IMR-90 (cell line): ENCODE measurements around the gene GAD2. TPM values are rescaled to one million over a fixed set of nuclear protein-coding genes. Genes with fewer than 3 reads are reported as not detected.

Experiments
- ATAC-seq: fragments of 200-7000 bp; cut with Tn5 transposase; 2 replicates; pipeline ENCODE4 v1.9.1; 2020; ENCODE audit warnings: low read depth, mild to moderate bottlenecking, moderate library complexity
- BruUV-seq: library from RNA; stranded (reverse); fragments of 400-500 nt; replicated peaks from 2 replicates; lab custom pipeline; 2021; lab: Mats Ljungman, UMichigan
- CTCF ChIA-PET: fragments of 300-600 bp; formaldehyde crosslinking; extraction: SDS; loops from one replicate; lab custom pipeline; 2021; ENCODE audit warnings: antibody characterized with exemption; lab: Yijun Ruan, JAX
- POLR2A ChIA-PET: fragments of 300-600 bp; sonication (Branson Sonifier 250); formaldehyde crosslinking; loops from one replicate; lab custom pipeline; 2022; ENCODE audit warnings: antibody characterized with exemption; ENCODE audit not compliant: unreplicated experiment; lab: Charles Lee
- DNase-seq: peaks from one replicate; pipeline ENCODE4 v3.0.0; 2013
- H2AFZ ChIP-seq: replicated peaks from 2 replicates; pipeline ENCODE3; 2013; ENCODE audit warnings: low read length, mild to moderate bottlenecking; ENCODE audit not compliant: poor library complexity
- H2AK5ac ChIP-seq: 2 replicates; pipeline ENCODE4 v1.6.1; 2013; ENCODE audit warnings: low read depth, low read length, inconsistent platforms
- H2AK9ac ChIP-seq: replicated peaks from 2 replicates; pipeline ENCODE3; 2013; ENCODE audit warnings: mild to moderate bottlenecking, low read depth, low read length, moderate library complexity; ENCODE audit not compliant: poor library complexity
- H2BK120ac ChIP-seq: 2 replicates; pipeline ENCODE4 v1.6.1; 2013; ENCODE audit warnings: low read depth, low read length, inconsistent platforms
- H2BK15ac ChIP-seq: 3 replicates; pipeline ENCODE4 v1.6.1; 2013; ENCODE audit warnings: low read depth, low read length, inconsistent platforms
- H2BK20ac ChIP-seq: 2 replicates; pipeline ENCODE4 v1.6.1; 2013; ENCODE audit warnings: low read depth, mild to moderate bottlenecking, inconsistent platforms, low read length, moderate library complexity
- H2BK5ac ChIP-seq: 2 replicates; pipeline ENCODE4 v1.6.1; 2013; ENCODE audit warnings: mild to moderate bottlenecking, low read depth, low read length, inconsistent platforms; ENCODE audit not compliant: poor library complexity, severe bottlenecking
- H3K14ac ChIP-seq: replicated peaks from 2 replicates; pipeline ENCODE4 v1.6.1; 2013; ENCODE audit warnings: low read depth, low read length, inconsistent platforms
- H3K18ac ChIP-seq: 2 replicates; pipeline ENCODE4 v1.6.1; 2013; ENCODE audit warnings: low read depth, low read length, control low read depth
- H3K23ac ChIP-seq: 2 replicates; pipeline ENCODE4 v1.6.1; 2013; ENCODE audit warnings: low read depth, low read length, inconsistent platforms
- H3K27ac ChIP-seq: 2 replicates; pipeline ENCODE4 v1.5.1; 2013; ENCODE audit warnings: mild to moderate bottlenecking, control low read depth, low read length; ENCODE audit not compliant: insufficient read depth
- H3K27me3 ChIP-seq: 2 replicates; pipeline ENCODE4 v1.6.1; 2013; ENCODE audit warnings: low read length; ENCODE audit not compliant: control insufficient read depth, insufficient read depth
- H3K36me3 ChIP-seq: 2 replicates; pipeline ENCODE4 v1.6.1; 2013; ENCODE audit warnings: low read length, mixed read lengths; ENCODE audit not compliant: control insufficient read depth, insufficient read depth
- H3K4ac ChIP-seq: 2 replicates; pipeline ENCODE4 v1.6.1; 2013; ENCODE audit warnings: low read depth, low read length, inconsistent platforms
- H3K4me1 ChIP-seq: 2 replicates; pipeline ENCODE4 v1.6.1; 2013; ENCODE audit warnings: low read length, mixed read lengths; ENCODE audit not compliant: control insufficient read depth, insufficient read depth
- H3K4me2 ChIP-seq: 2 replicates; pipeline ENCODE4 v1.6.1; 2013; ENCODE audit warnings: low read depth, mild to moderate bottlenecking, control low read depth, low read length, moderate library complexity
- H3K4me3 ChIP-seq: 2 replicates; pipeline ENCODE4 v1.5.1; 2013; ENCODE audit warnings: low read depth, mild to moderate bottlenecking, control low read depth, low read length, moderate library complexity; ENCODE audit not compliant: insufficient read depth
- H3K56ac ChIP-seq: 2 replicates; pipeline ENCODE4 v1.6.1; 2013; ENCODE audit warnings: low read length, inconsistent platforms; ENCODE audit not compliant: insufficient read depth; ENCODE audit errors: extremely low read depth
- H3K79me1 ChIP-seq, 2 experiments: 2 replicates each; pipeline ENCODE4 v1.6.1; 2013; ENCODE audit warnings: low read length in 2 of 2, inconsistent platforms in 1 of 2, low read depth in 1 of 2
- H3K9ac ChIP-seq: 2 replicates; pipeline ENCODE4 v1.6.1; 2013; ENCODE audit warnings: low read depth, low read length, control low read depth
- H3K9me1 ChIP-seq: 2 replicates; pipeline ENCODE4 v1.6.1; 2013; ENCODE audit warnings: low read length, inconsistent platforms; ENCODE audit not compliant: insufficient read depth
- H3K9me3 ChIP-seq: 2 replicates; pipeline ENCODE4 v1.6.1; 2013; ENCODE audit warnings: low read length; ENCODE audit not compliant: control insufficient read depth, insufficient read depth
- H4K20me1 ChIP-seq: 2 replicates; pipeline ENCODE4 v1.6.1; 2013; ENCODE audit warnings: low read length, inconsistent platforms; ENCODE audit not compliant: insufficient read depth
- H4K5ac ChIP-seq: 2 replicates; pipeline ENCODE4 v1.6.1; 2013; ENCODE audit warnings: mild to moderate bottlenecking, low read depth, low read length, control low read depth
- H4K8ac ChIP-seq, 2 experiments: 2 replicates each; pipeline ENCODE4 v1.6.1; 2013; ENCODE audit warnings: low read depth in 2 of 2, low read length in 2 of 2, control low read depth in 1 of 2, inconsistent platforms in 1 of 2
- H4K91ac ChIP-seq: 2 replicates; pipeline ENCODE4 v1.6.1; 2013; ENCODE audit warnings: low read depth, low read length, inconsistent platforms; ENCODE audit not compliant: insufficient read depth
- BHLHE40 ChIP-seq: fragments of 150-350 bp; IDR thresholded peaks from 2 replicates; pipeline ENCODE4 v1.6.1; 2016; ENCODE audit warnings: mild to moderate bottlenecking, low read depth, low read length
- CEBPB ChIP-seq: IDR thresholded peaks from 2 replicates; pipeline ENCODE4 v1.6.1; 2012; ENCODE audit warnings: low read depth, low read length, improper control_type of control experiment
- CHD1 ChIP-seq: IDR thresholded peaks from 2 replicates; pipeline ENCODE4 v1.6.1; 2012; ENCODE audit warnings: low read depth, low read length, improper control_type of control experiment
- FOS ChIP-seq: fragments of 150-350 bp; IDR thresholded peaks from 2 replicates; pipeline ENCODE4 v1.6.1; 2016; ENCODE audit warnings: low read depth, low read length
- MAFK ChIP-seq: IDR thresholded peaks from 2 replicates; pipeline ENCODE4 v1.6.1; 2012; ENCODE audit warnings: low read depth, low read length, improper control_type of control experiment
- MAZ ChIP-seq: IDR thresholded peaks from 2 replicates; pipeline ENCODE4 v1.6.1; 2012; ENCODE audit warnings: low read depth, mild to moderate bottlenecking, low read length, improper control_type of control experiment, moderate library complexity, borderline replicate concordance
- MXI1 ChIP-seq: IDR thresholded peaks from 2 replicates; pipeline ENCODE4 v1.6.1; 2012; ENCODE audit warnings: low read depth, mild to moderate bottlenecking, low read length, moderate library complexity, borderline replicate concordance
- NFE2L2 ChIP-seq: fragments of 150-350 bp; IDR thresholded peaks from 2 replicates; pipeline ENCODE4 v1.6.1; 2016; ENCODE audit warnings: low read depth, mild to moderate bottlenecking, low read length
- POLR2A ChIP-seq: IDR thresholded peaks from 2 replicates; pipeline ENCODE4 v1.6.1; 2012; ENCODE audit warnings: mild to moderate bottlenecking, low read depth, low read length
- RAD21 ChIP-seq: IDR thresholded peaks from 2 replicates; pipeline ENCODE4 v1.6.1; 2012; ENCODE audit warnings: low read length, improper control_type of control experiment
- RCOR1 ChIP-seq: IDR thresholded peaks from 2 replicates; pipeline ENCODE4 v1.6.1; 2012; ENCODE audit warnings: mild to moderate bottlenecking, low read length, improper control_type of control experiment; ENCODE audit not compliant: insufficient replicate concordance
- RFX5 ChIP-seq: IDR thresholded peaks from 2 replicates; pipeline ENCODE4 v1.8.0; 2012; ENCODE audit warnings: low read depth, mild to moderate bottlenecking, low read length, moderate library complexity
- SMC3 ChIP-seq: fragments of 150-350 bp; IDR thresholded peaks from 2 replicates; pipeline ENCODE4 v1.6.1; 2016; ENCODE audit warnings: low read depth, mild to moderate bottlenecking, antibody characterized with exemption, low read length, moderate library complexity
- dilution Hi-C: fragments of 300-500 bp; cut with HindIII; formaldehyde crosslinking; loops from one replicate; pipeline ENCODE4 v1.14.3; 2018; ENCODE audit warnings: low sequenced_read_pairs; ENCODE audit not compliant: unreplicated experiment
- in situ Hi-C: fragments of 300-500 bp; cut with MboI; formaldehyde crosslinking; loops from 3 replicates; pipeline ENCODE4 v1.14.3; 2019; ENCODE audit warnings: low sequenced_read_pairs, inconsistent platforms, mixed read lengths
- intact Hi-C: fragments of 100-400 bp; cut with micrococcal nuclease; formaldehyde crosslinking; loops from 2 replicates; pipeline ENCODE4 v1.10.0; 2022
- polyA plus RNA-seq, 3 experiments: library from polyadenylated mRNA; depleted of rRNA; stranded (reverse); fragments of >200 nt; gene quantifications; 2 replicates each; pipeline ENCODE4 v1.2.3, GENCODE V29; 2012; ENCODE audit warnings: low replicate concordance in 1 of 3
- total RNA-seq: library from RNA; depleted of rRNA; stranded (reverse); fragments of >200 nt; gene quantifications from 2 replicates; pipeline ENCODE4 v1.2.3, GENCODE V29; 2012
- TF ChIP-seq, protein P1 (sequence below): conservative IDR thresholded peaks from 2 replicates; pipeline ENCODE4 v1.5.1; 2012; ENCODE audit warnings: mild to moderate bottlenecking, low read depth, low read length, improper control_type of control experiment
- TF ChIP-seq, protein P2 (sequence below): fragments of 150-350 bp; IDR thresholded peaks from 2 replicates; pipeline ENCODE4 v1.6.1; 2017; ENCODE audit warnings: mild to moderate bottlenecking, antibody characterized with exemption, low read length, low read depth
- TF ChIP-seq, protein P3 (sequence below): fragments of 150-350 bp; IDR thresholded peaks from 2 replicates; pipeline ENCODE4 v1.6.1; 2016; ENCODE audit warnings: low read depth, mild to moderate bottlenecking, low read length, moderate library complexity, borderline replicate concordance

The GAD2 gene
- total and polyA plus RNA-seq, 2 of the 4 experiments (the other 2 are of a cell fraction): not detected

DNA sequence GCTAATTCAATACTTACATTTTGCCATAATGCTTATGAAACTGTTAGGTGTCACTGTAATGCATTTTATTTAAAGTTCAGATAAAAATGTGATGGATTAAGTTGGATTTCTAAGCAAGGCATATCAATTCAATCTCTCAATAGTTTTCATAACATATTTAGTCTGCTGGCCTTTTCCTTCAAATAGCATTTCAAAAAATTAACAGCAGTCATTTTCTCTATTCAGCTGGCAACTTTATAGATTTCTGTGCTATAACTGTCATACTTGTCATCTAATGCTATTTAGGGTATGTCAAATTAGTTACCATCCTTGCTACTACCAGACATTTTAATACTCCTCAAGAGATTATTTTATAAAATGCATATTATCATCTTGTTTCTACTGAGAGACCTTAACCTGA is 4.3 kb downstream of the GAD2 start:
- Histone ChIP-seq H3K79me1 (no peaks in the 10 kb centered on the region), H3K27me3 (no peaks in the 10 kb centered on the region; the same call in 1 of the 2 replicates), H2AK9ac (no peak overlapping the region), H2BK15ac (no peak overlapping the region), H3K4ac (no peak overlapping the region), H4K91ac (no peak overlapping the region), H3K9me1 (no peaks in the 10 kb centered on the region), H2BK5ac (no peak overlapping the region), H2AFZ (no peak overlapping the region), H3K4me2 (no peak overlapping the region), H4K20me1 (no peaks in the 10 kb centered on the region), H3K18ac (no peak overlapping the region), H3K56ac (no peak overlapping the region), H3K9ac (no peak overlapping the region), H3K9me3 (peaks cover 12% of the 10 kb centered on the region; the same call in 1 of the 2 replicates), H2AK5ac (no peak overlapping the region), H2BK20ac (no peak overlapping the region), H4K5ac (no peak overlapping the region), H3K23ac (no peak overlapping the region), H3K4me1 (no peaks in the 10 kb centered on the region), H3K4me3 (no peak overlapping the region), H2BK120ac (no peak overlapping the region), H3K36me3 (no peaks in the 10 kb centered on the region), H3K14ac (no peak overlapping the region), H3K27ac (no peak overlapping the region), H4K8ac (no peak overlapping the region)
- intact Hi-C loops: no loop called here
- dilution Hi-C loops: no loop called here
- BruUV-seq: no TSS peak
- DNase-seq: no peak
- ChIA-PET CTCF (no interaction called here), POLR2A (no interaction called here)
- no peak for ATAC-seq
- in situ Hi-C loops: no loop called here
- TF ChIP-seq BHLHE40 (no peak), MAFK (no peak), RCOR1 (no peak), SMC3 (no peak), POLR2A (no peak), MXI1 (no peak), CEBPB (no peak), FOS (no peak), CHD1 (no peak), RFX5 (no peak), NFE2L2 (no peak), RAD21 (no peak), MAZ (no peak)
- TF ChIP-seq, protein P1, sequence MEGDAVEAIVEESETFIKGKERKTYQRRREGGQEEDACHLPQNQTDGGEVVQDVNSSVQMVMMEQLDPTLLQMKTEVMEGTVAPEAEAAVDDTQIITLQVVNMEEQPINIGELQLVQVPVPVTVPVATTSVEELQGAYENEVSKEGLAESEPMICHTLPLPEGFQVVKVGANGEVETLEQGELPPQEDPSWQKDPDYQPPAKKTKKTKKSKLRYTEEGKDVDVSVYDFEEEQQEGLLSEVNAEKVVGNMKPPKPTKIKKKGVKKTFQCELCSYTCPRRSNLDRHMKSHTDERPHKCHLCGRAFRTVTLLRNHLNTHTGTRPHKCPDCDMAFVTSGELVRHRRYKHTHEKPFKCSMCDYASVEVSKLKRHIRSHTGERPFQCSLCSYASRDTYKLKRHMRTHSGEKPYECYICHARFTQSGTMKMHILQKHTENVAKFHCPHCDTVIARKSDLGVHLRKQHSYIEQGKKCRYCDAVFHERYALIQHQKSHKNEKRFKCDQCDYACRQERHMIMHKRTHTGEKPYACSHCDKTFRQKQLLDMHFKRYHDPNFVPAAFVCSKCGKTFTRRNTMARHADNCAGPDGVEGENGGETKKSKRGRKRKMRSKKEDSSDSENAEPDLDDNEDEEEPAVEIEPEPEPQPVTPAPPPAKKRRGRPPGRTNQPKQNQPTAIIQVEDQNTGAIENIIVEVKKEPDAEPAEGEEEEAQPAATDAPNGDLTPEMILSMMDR: no peak
- TF ChIP-seq, protein P2, sequence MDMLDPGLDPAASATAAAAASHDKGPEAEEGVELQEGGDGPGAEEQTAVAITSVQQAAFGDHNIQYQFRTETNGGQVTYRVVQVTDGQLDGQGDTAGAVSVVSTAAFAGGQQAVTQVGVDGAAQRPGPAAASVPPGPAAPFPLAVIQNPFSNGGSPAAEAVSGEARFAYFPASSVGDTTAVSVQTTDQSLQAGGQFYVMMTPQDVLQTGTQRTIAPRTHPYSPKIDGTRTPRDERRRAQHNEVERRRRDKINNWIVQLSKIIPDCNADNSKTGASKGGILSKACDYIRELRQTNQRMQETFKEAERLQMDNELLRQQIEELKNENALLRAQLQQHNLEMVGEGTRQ: no peak
- TF ChIP-seq, protein P3, sequence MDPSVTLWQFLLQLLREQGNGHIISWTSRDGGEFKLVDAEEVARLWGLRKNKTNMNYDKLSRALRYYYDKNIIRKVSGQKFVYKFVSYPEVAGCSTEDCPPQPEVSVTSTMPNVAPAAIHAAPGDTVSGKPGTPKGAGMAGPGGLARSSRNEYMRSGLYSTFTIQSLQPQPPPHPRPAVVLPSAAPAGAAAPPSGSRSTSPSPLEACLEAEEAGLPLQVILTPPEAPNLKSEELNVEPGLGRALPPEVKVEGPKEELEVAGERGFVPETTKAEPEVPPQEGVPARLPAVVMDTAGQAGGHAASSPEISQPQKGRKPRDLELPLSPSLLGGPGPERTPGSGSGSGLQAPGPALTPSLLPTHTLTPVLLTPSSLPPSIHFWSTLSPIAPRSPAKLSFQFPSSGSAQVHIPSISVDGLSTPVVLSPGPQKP: no peak
